HCT116 (cell line): ENCODE results near the gene HOXC12. TPM values are rescaled to one million over a fixed set of nuclear protein-coding genes. Genes with fewer than 3 reads are reported as not detected.

Experiments
- ATAC-seq: fragments of 200-7000 bp; cut with Tn5 transposase; 2 replicates; pipeline ENCODE4 v1.9.1; 2020; ENCODE audit warnings: mild to moderate bottlenecking, moderate library complexity
- BruUV-seq: library from RNA; stranded (reverse); fragments of 400-500 nt; replicated peaks from 2 replicates; lab custom pipeline; 2021; lab: Mats Ljungman, UMichigan
- CTCF ChIA-PET: fragments of 300-600 bp; sonication (Branson Sonifier 250); formaldehyde crosslinking; loops from one replicate; lab custom pipeline; 2021; ENCODE audit warnings: antibody characterized with exemption; lab: Charles Lee
- POLR2A ChIA-PET: fragments of 300-600, 350-600 bp; sonication (Branson Sonifier 250); formaldehyde crosslinking; loops from one replicate; lab custom pipeline; 2021; ENCODE audit warnings: antibody characterized with exemption; lab: Charles Lee
- RAD21 ChIA-PET, 2 experiments: fragments of 300-600 bp; sonication (Branson Sonifier 250); formaldehyde crosslinking; loops; one replicate each; lab custom pipeline; 2023; ENCODE audit warnings: low total read pairs in 2 of 2; ENCODE audit not compliant: uncharacterized antibody in 2 of 2, unreplicated experiment in 2 of 2, low non-redundant PET in 1 of 2; lab: Charles Lee
- DNase-seq: peaks from one replicate; pipeline ENCODE4 v3.0.0-alpha.2; 2010; ENCODE audit warnings: low read depth, low spot score
- H2AFZ ChIP-seq: fragments of 200-600 bp; shearing (Covaris generic), sonication (generic); 2 replicates; pipeline ENCODE4 v1.6.1; 2017; ENCODE audit warnings: low read depth, mixed run types, mixed read lengths, antibody characterized with exemption, low read length; ENCODE audit not compliant: poor library complexity, severe bottlenecking
- H3K27ac ChIP-seq: 2 replicates; pipeline ENCODE4 v1.5.1; 2012; ENCODE audit warnings: low read depth, low read length
- H3K27me3 ChIP-seq: fragments of 200-600 bp; sonication (generic); 2 replicates; pipeline ENCODE4 v1.6.1; 2016; ENCODE audit warnings: mixed run types, low read length, mixed read lengths; ENCODE audit not compliant: insufficient read depth
- H3K36me3 ChIP-seq, 2 experiments: fragments of 200-500 bp in 1 of 2; fragments of 200-600 bp in 1 of 2; sonication (Bioruptor generic) in 1 of 2; sonication (generic) in 1 of 2; 2 replicates each; pipeline versions ENCODE4 v1.5.1 to v1.6.1; 2014 to 2016; ENCODE audit warnings: low read length in 2 of 2, inconsistent platforms in 1 of 2, mixed read lengths in 1 of 2, mixed run types in 1 of 2; ENCODE audit not compliant: insufficient read depth in 2 of 2, control insufficient read depth in 1 of 2
- H3K4me1 ChIP-seq, 2 experiments: fragments of 200-600 bp in 1 of 2; sonication (generic) in 1 of 2; 2 replicates each; pipeline versions ENCODE4 v1.5.1 to v1.6.1; 2012 to 2017; ENCODE audit warnings: low read length in 2 of 2, inconsistent platforms in 1 of 2, mild to moderate bottlenecking in 1 of 2, mixed read lengths in 1 of 2, mixed run types in 1 of 2, moderate library complexity in 1 of 2; ENCODE audit not compliant: insufficient read depth in 2 of 2, control insufficient read depth in 1 of 2
- H3K4me2 ChIP-seq: fragments of 200-600 bp; sonication (generic); 2 replicates; pipeline ENCODE4 v1.6.1; 2017; ENCODE audit warnings: mixed run types, low read length, mixed read lengths
- H3K4me3 ChIP-seq, 2 experiments: fragments of 200-600 bp in 1 of 2; sonication (generic) in 1 of 2; replicated peaks in 1 of 2; 2 replicates each; pipeline ENCODE4 v1.5.1; 2011 to 2016; ENCODE audit warnings: low read length in 2 of 2, control low read depth in 1 of 2, low read depth in 1 of 2, mild to moderate bottlenecking in 1 of 2, mixed read lengths in 1 of 2, mixed run types in 1 of 2
- H3K79me2 ChIP-seq: fragments of 200-600 bp; sonication (generic); 2 replicates; pipeline ENCODE4 v1.6.1; 2017; ENCODE audit warnings: mild to moderate bottlenecking, mixed run types, low read length, moderate library complexity, mixed read lengths; ENCODE audit not compliant: insufficient read depth
- H3K9ac ChIP-seq: fragments of 200-600 bp; sonication (generic); 2 replicates; pipeline ENCODE4 v1.6.1; 2016; ENCODE audit warnings: low read length, mixed read lengths
- H3K9me2 ChIP-seq: fragments of 200-600 bp; sonication (generic), shearing (Covaris generic); 2 replicates; pipeline ENCODE4 v1.6.1; 2017; ENCODE audit warnings: mixed run types, mild to moderate bottlenecking, moderate library complexity; ENCODE audit not compliant: insufficient read depth
- H3K9me3 ChIP-seq, 2 experiments: fragments of 200-500 bp in 1 of 2; fragments of 200-600 bp in 1 of 2; sonication (Bioruptor generic) in 1 of 2; sonication (generic) in 1 of 2; 2 replicates each; pipeline ENCODE4 v1.6.1; 2014 to 2017; ENCODE audit warnings: low read length in 2 of 2, mixed read lengths in 2 of 2, inconsistent platforms in 1 of 2, low read depth in 1 of 2, mild to moderate bottlenecking in 1 of 2, mixed run types in 1 of 2, moderate library complexity in 1 of 2; ENCODE audit not compliant: control insufficient read depth in 1 of 2, insufficient read depth in 1 of 2
- H4K20me1 ChIP-seq: fragments of 200-600 bp; sonication (generic), shearing (Covaris generic); 2 replicates; pipeline ENCODE4 v1.6.1; 2017; ENCODE audit warnings: mixed run types, mild to moderate bottlenecking, moderate library complexity; ENCODE audit not compliant: insufficient read depth
- ATF3 ChIP-seq: IDR thresholded peaks from 2 replicates; pipeline ENCODE4 v1.6.1; 2012
- CBX3 ChIP-seq: IDR thresholded peaks from 2 replicates; pipeline ENCODE4 v1.6.1; 2012; ENCODE audit warnings: low read depth
- CEBPB ChIP-seq: IDR thresholded peaks from 2 replicates; pipeline ENCODE4 v1.6.1; 2012; ENCODE audit warnings: low read depth
- EGR1 ChIP-seq: IDR thresholded peaks from 2 replicates; pipeline ENCODE4 v1.6.1; 2012; ENCODE audit warnings: low read depth
- ELF1 ChIP-seq: IDR thresholded peaks from 2 replicates; pipeline ENCODE4 v1.6.1; 2012; ENCODE audit warnings: low read depth, borderline replicate concordance
- EZH2 ChIP-seq: fragments of 200-600 bp; sonication (generic); IDR thresholded peaks from 2 replicates; pipeline ENCODE4 v1.6.1; 2017; ENCODE audit warnings: antibody characterized with exemption, mixed run types
- EZH2phosphoT487 ChIP-seq: fragments of 200-600 bp; IDR thresholded peaks from 2 replicates; pipeline ENCODE4 v1.6.1; 2018; ENCODE audit warnings: antibody characterized with exemption, borderline replicate concordance
- FOSL1 ChIP-seq: IDR thresholded peaks from 2 replicates; pipeline ENCODE4 v1.6.1; 2012; ENCODE audit warnings: low read depth
- POLR2AphosphoS5 ChIP-seq: IDR thresholded peaks from 2 replicates; pipeline ENCODE4 v1.6.1; 2011; ENCODE audit warnings: mild to moderate bottlenecking, low read depth, low read length, moderate library complexity
- RAD21 ChIP-seq: IDR thresholded peaks from 2 replicates; pipeline ENCODE4 v1.6.1; 2012; ENCODE audit warnings: low read depth, mild to moderate bottlenecking
- SRF ChIP-seq: IDR thresholded peaks from 2 replicates; pipeline ENCODE4 v1.6.1; 2012; ENCODE audit warnings: low read depth
- TCF7L2 ChIP-seq: IDR thresholded peaks from 2 replicates; pipeline ENCODE4 v1.7.0; 2011; ENCODE audit warnings: borderline replicate concordance, inconsistent platforms; ENCODE audit not compliant: insufficient read depth, insufficient read length; ENCODE audit errors: extremely low read depth
- ZFX ChIP-seq: fragments of 450-650 bp; IDR thresholded peaks from 2 replicates; pipeline ENCODE4 v1.6.1; 2017
- intact Hi-C: fragments of 100-400 bp; cut with micrococcal nuclease; formaldehyde crosslinking; loops from 2 replicates; pipeline ENCODE4 v1.10.0; 2022
- total RNA-seq: library from RNA; stranded (reverse); gene quantifications from one replicate; pipeline ENCODE4 v1.2.1, GENCODE V29; 2021; ENCODE audit not compliant: unreplicated experiment
- TF ChIP-seq, protein P1 (sequence below): IDR thresholded peaks from 2 replicates; pipeline ENCODE4 v1.6.1; 2012; ENCODE audit warnings: low read depth
- TF ChIP-seq, protein P2 (sequence below): IDR thresholded peaks from 2 replicates; pipeline ENCODE4 v1.6.1; 2012

HOXC12 gene
- total RNA-seq, 1 experiment from 2014 or later, result not detected

- no peaks in the 10 kb centered on the region for H3K27me3 ChIP-seq
- H3K4me2 ChIP-seq, result no peak overlapping the region
- TF ChIP-seq EGR1, result no peak
- TF ChIP-seq RAD21, result no peak
- no peak for TF ChIP-seq SRF
- TF ChIP-seq POLR2AphosphoS5, result no peak
- no peak for TF ChIP-seq CBX3
- no peak for TF ChIP-seq FOSL1
- TF ChIP-seq EZH2, result no peak
- TF ChIP-seq ELF1, result no peak
- TF ChIP-seq, protein P1, sequence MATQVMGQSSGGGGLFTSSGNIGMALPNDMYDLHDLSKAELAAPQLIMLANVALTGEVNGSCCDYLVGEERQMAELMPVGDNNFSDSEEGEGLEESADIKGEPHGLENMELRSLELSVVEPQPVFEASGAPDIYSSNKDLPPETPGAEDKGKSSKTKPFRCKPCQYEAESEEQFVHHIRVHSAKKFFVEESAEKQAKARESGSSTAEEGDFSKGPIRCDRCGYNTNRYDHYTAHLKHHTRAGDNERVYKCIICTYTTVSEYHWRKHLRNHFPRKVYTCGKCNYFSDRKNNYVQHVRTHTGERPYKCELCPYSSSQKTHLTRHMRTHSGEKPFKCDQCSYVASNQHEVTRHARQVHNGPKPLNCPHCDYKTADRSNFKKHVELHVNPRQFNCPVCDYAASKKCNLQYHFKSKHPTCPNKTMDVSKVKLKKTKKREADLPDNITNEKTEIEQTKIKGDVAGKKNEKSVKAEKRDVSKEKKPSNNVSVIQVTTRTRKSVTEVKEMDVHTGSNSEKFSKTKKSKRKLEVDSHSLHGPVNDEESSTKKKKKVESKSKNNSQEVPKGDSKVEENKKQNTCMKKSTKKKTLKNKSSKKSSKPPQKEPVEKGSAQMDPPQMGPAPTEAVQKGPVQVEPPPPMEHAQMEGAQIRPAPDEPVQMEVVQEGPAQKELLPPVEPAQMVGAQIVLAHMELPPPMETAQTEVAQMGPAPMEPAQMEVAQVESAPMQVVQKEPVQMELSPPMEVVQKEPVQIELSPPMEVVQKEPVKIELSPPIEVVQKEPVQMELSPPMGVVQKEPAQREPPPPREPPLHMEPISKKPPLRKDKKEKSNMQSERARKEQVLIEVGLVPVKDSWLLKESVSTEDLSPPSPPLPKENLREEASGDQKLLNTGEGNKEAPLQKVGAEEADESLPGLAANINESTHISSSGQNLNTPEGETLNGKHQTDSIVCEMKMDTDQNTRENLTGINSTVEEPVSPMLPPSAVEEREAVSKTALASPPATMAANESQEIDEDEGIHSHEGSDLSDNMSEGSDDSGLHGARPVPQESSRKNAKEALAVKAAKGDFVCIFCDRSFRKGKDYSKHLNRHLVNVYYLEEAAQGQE, result no peak
- TF ChIP-seq, protein P2, sequence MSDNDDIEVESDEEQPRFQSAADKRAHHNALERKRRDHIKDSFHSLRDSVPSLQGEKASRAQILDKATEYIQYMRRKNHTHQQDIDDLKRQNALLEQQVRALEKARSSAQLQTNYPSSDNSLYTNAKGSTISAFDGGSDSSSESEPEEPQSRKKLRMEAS, result no peak
- no peak for TF ChIP-seq TCF7L2
- TF ChIP-seq EZH2phosphoT487, result no peak
- no peak for TF ChIP-seq ZFX
- TF ChIP-seq CEBPB, result no peak
- TF ChIP-seq ATF3, result no peak
- H3K36me3 ChIP-seq, result no peaks in the 10 kb centered on the region
- no peak for ATAC-seq
- no peak overlapping the region for H2AFZ ChIP-seq
- intact Hi-C loops, result no loop called here
- H3K9ac ChIP-seq, result no peak overlapping the region
- no peak for DNase-seq
- no peaks in the 10 kb centered on the region for H3K79me2 ChIP-seq
- ChIA-PET CTCF (no interaction called here), RAD21 (interaction anchor here in 1 of 2 experiments (1.0 kb wide), 1 partner anchor 116 kb away, joined by 3 read pairs; no protein-coding TSS in a partner anchor), POLR2A (no interaction called here)
- no peak overlapping the region for H3K27ac ChIP-seq
- no TSS peak for BruUV-seq
- H3K9me2 ChIP-seq, result no peaks in the 10 kb centered on the region
- no peaks in the 10 kb centered on the region for H3K9me3 ChIP-seq
- H3K4me1 ChIP-seq, result peaks cover 8 to 15% of the 10 kb centered on the region in 2 experiments; a peak in 3 of 4 replicates
- H4K20me1 ChIP-seq, result no peaks in the 10 kb centered on the region
- no peak overlapping the region for H3K4me3 ChIP-seq
Observed at GRCh38 chr12:53941187-53941586, 13.5 kb upstream of the HOXC12 start.
